Parathyroid adenoma (tissue), 2 donors: Measurements from ENCODE around the gene PTRHD1.

Experiments used
- H2AFZ ChIP-seq: fragments of 300-600 bp; sonication (generic); one replicate; pipeline ENCODE4 v1.7.0; 2017; ENCODE audit warnings: antibody characterized with exemption, mild to moderate bottlenecking
- H3K27ac ChIP-seq: fragments of 300-600 bp; sonication (generic); one replicate; pipeline ENCODE4 v1.7.0; 2017
- H3K27me3 ChIP-seq: fragments of 300-600 bp; sonication (generic); one replicate; pipeline ENCODE4 v1.7.0; 2017; ENCODE audit warnings: low read length; ENCODE audit not compliant: control insufficient read depth, insufficient read depth
- H3K36me3 ChIP-seq: fragments of 300-600 bp; sonication (generic); one replicate; pipeline ENCODE4 v1.7.0; 2017; ENCODE audit warnings: low read length; ENCODE audit not compliant: control insufficient read depth, insufficient read depth
- H3K4me1 ChIP-seq: fragments of 300-600 bp; sonication (generic); one replicate; pipeline ENCODE4 v1.7.0; 2017; ENCODE audit warnings: control low read depth
- H3K4me2 ChIP-seq: fragments of 300-600 bp; sonication (generic); one replicate; pipeline ENCODE4 v1.7.0; 2017; ENCODE audit warnings: low read length
- H3K4me3 ChIP-seq: fragments of 300-600 bp; sonication (generic); one replicate; pipeline ENCODE4 v1.7.0; 2017; ENCODE audit warnings: low read depth, low read length
- H3K79me2 ChIP-seq: fragments of 300-600 bp; sonication (generic); one replicate; pipeline ENCODE4 v1.7.0; 2017; ENCODE audit warnings: control low read depth
- H3K9ac ChIP-seq: fragments of 300-600 bp; sonication (generic); one replicate; pipeline ENCODE4 v1.7.0; 2017; ENCODE audit warnings: mild to moderate bottlenecking
- H3K9me3 ChIP-seq: fragments of 300-600 bp; sonication (generic); one replicate; pipeline ENCODE4 v1.7.0; 2017; ENCODE audit warnings: low read length; ENCODE audit not compliant: control insufficient read depth
- TF ChIP-seq, protein P1 (sequence below): fragments of 300-600 bp; sonication (generic); IDR thresholded peaks from one replicate; pipeline ENCODE4 v1.7.0; 2017; ENCODE audit warnings: antibody characterized with exemption, mild to moderate bottlenecking
- donor health status: primary hyperparathyroidism.

Gene PTRHD1

DNA sequence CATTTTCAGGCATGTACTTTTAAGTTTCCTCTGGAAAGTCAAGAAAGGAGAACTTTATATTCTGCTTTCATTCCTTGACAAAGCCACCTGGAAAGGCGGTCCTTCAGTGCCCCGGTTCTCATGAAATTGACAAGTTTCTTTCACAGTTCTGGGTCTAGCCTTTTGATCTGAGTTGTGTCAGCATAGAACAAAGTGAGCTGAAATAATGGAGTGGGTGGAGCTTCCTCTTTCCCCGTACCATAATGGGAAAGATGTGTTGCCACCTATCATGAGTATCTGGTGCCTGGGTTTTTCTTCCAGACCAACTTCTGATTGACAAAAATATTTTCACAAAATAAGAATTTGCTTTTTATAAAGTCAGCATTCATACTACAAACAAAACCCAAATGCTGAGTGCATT is 49.3 kb downstream of the PTRHD1 start:
- Histone ChIP-seq H3K27me3 (no peaks in the 10 kb centered on the region), H3K36me3 (no peaks in the 10 kb centered on the region), H3K4me2 (no peak overlapping the region), H2AFZ (no peak overlapping the region), H3K27ac (no peak overlapping the region), H3K9me3 (no peaks in the 10 kb centered on the region), H3K9ac (no peak overlapping the region), H3K4me3 (no peak overlapping the region), H3K4me1 (no peaks in the 10 kb centered on the region), H3K79me2 (no peaks in the 10 kb centered on the region)
- TF ChIP-seq, protein P1, sequence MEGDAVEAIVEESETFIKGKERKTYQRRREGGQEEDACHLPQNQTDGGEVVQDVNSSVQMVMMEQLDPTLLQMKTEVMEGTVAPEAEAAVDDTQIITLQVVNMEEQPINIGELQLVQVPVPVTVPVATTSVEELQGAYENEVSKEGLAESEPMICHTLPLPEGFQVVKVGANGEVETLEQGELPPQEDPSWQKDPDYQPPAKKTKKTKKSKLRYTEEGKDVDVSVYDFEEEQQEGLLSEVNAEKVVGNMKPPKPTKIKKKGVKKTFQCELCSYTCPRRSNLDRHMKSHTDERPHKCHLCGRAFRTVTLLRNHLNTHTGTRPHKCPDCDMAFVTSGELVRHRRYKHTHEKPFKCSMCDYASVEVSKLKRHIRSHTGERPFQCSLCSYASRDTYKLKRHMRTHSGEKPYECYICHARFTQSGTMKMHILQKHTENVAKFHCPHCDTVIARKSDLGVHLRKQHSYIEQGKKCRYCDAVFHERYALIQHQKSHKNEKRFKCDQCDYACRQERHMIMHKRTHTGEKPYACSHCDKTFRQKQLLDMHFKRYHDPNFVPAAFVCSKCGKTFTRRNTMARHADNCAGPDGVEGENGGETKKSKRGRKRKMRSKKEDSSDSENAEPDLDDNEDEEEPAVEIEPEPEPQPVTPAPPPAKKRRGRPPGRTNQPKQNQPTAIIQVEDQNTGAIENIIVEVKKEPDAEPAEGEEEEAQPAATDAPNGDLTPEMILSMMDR: no peak

DNA sequence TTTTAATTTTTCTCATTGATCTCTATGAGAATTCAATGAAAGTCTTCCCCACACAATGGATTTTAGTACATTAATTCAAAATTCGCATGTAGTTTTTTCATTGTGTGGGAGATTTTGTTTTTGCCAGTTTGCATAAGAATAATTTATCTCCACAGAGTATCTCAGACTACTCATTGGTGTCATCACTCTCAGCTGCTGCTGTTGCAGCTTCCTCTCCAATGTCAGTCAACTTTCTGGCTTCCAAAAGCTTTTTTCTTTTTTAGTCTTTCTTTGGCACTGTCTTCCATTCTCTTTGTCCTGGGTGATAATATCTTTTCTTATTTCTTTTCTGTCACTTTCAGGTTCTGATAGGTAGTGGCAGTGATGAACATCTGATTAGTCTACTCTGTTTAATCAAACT is 50.5 kb downstream of the PTRHD1 start:
- Histone ChIP-seq H3K27ac (no peak overlapping the region), H3K9ac (no peak overlapping the region), H3K4me1 (no peaks in the 10 kb centered on the region), H3K4me2 (no peak overlapping the region), H3K36me3 (no peaks in the 10 kb centered on the region), H3K9me3 (no peaks in the 10 kb centered on the region), H3K79me2 (no peaks in the 10 kb centered on the region), H3K27me3 (no peaks in the 10 kb centered on the region), H3K4me3 (no peak overlapping the region), H2AFZ (no peak overlapping the region)
- TF ChIP-seq, protein P1: no peak

DNA sequence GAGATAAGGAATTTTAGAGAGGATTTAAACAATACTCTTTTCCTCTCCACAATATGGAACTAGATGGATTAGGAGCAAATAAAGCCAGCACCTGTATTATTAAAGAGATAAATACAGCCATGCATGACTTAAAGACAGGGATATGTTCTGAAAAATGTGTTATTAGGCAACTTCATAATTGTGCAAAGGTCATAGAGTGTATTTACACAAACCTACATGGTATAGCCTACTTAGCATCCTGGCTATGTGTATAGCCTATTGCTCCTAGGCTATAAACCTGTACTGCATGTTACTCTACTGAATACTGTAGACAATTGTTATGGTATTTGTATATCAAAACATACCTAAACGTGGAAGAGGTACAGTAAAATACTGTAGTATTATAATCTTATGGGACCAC is 53.0 kb downstream of the PTRHD1 start:
- Histone ChIP-seq H3K36me3 (no peaks in the 10 kb centered on the region), H3K79me2 (no peaks in the 10 kb centered on the region), H3K4me3 (no peak overlapping the region), H3K9me3 (no peaks in the 10 kb centered on the region), H3K9ac (no peak overlapping the region), H3K27me3 (no peaks in the 10 kb centered on the region), H2AFZ (no peak overlapping the region), H3K4me1 (no peaks in the 10 kb centered on the region), H3K4me2 (no peak overlapping the region), H3K27ac (no peak overlapping the region)
- TF ChIP-seq, protein P1: no peak
